Endothelial cell of umbilical vein (primary cell): ENCODE measurements around the gene KMT5B. TPM values are rescaled to one million over a fixed set of nuclear protein-coding genes. Genes with fewer than 3 reads are reported as not detected.

ENCODE experiments used
- BruUV-seq: library from RNA; stranded (reverse); fragments of 400-500 nt; replicated peaks from 2 replicates; lab custom pipeline; 2021; lab: Mats Ljungman, UMichigan
- CTCF ChIA-PET: fragments of 300-600, 350-600 bp; sonication (Branson Sonifier 250); formaldehyde crosslinking; loops from one replicate; lab custom pipeline; 2021; ENCODE audit warnings: antibody characterized with exemption, inconsistent platforms; lab: Charles Lee
- POLR2A ChIA-PET: fragments of 300-600, 350-600 bp; sonication (Branson Sonifier 250); formaldehyde crosslinking; loops from one replicate; lab custom pipeline; 2021; ENCODE audit warnings: antibody characterized with exemption, inconsistent platforms; lab: Charles Lee
- DNase-seq: peaks from one replicate; pipeline ENCODE4 v3.0.0-alpha.2; 2011; ENCODE audit warnings: low read depth, low spot score
- FAIRE-seq: peaks from 2 replicates; lab custom pipeline; 2011; peaks lifted over from hg19 to GRCh38; lab: Jason Lieb, UNC
- H2AFZ ChIP-seq: 2 replicates; pipeline ENCODE4 v1.6.0; 2012; ENCODE audit warnings: low read depth, low read length, control low read depth, inconsistent platforms
- H3K27ac ChIP-seq: 2 replicates; pipeline ENCODE4 v1.5.1; 2011; ENCODE audit warnings: low read depth, mild to moderate bottlenecking, control low read depth, low read length, moderate library complexity; ENCODE audit not compliant: insufficient read depth
- H3K27me3 ChIP-seq, 2 experiments: 2 replicates each; pipeline versions ENCODE4 v1.6.0 to v1.6.1; 2011; ENCODE audit warnings: low read length in 2 of 2, mixed read lengths in 1 of 2; ENCODE audit not compliant: control insufficient read depth in 2 of 2, insufficient read depth in 2 of 2
- H3K36me3 ChIP-seq, 2 experiments: 2 replicates in 1 of 2; 3 replicates in 1 of 2; pipeline ENCODE4 v1.5.1; 2011; ENCODE audit warnings: low read length in 2 of 2, mild to moderate bottlenecking in 1 of 2, moderate library complexity in 1 of 2; ENCODE audit not compliant: control insufficient read depth in 2 of 2, insufficient read depth in 2 of 2; ENCODE audit errors: extremely low read depth in 1 of 2
- H3K4me1 ChIP-seq: 3 replicates; pipeline ENCODE4 v1.5.1; 2011; ENCODE audit warnings: mild to moderate bottlenecking, low read length; ENCODE audit not compliant: control insufficient read depth, insufficient read depth; ENCODE audit errors: extremely low read depth
- H3K4me2 ChIP-seq: 2 replicates; pipeline ENCODE4 v1.6.1; 2011; ENCODE audit warnings: low read length, control low read depth, mixed read lengths; ENCODE audit not compliant: insufficient read depth
- H3K4me3 ChIP-seq, 3 experiments: fragments of 200-600 bp in 1 of 3; sonication (generic), shearing (Covaris generic) in 1 of 3; replicated peaks in 1 of 3; 2 replicates each; pipeline ENCODE4 v1.5.1; 2011 to 2016; ENCODE audit warnings: control low read depth in 3 of 3, low read length in 3 of 3, mild to moderate bottlenecking in 2 of 3, inconsistent platforms in 1 of 3, low read depth in 1 of 3, moderate library complexity in 1 of 3; ENCODE audit not compliant: insufficient read depth in 1 of 3
- H3K79me2 ChIP-seq: 2 replicates; pipeline ENCODE4 v1.6.0; 2012; ENCODE audit warnings: low read length, inconsistent platforms; ENCODE audit not compliant: control insufficient read depth, insufficient read depth
- H3K9ac ChIP-seq: replicated peaks from 2 replicates; pipeline ENCODE3; 2011; ENCODE audit warnings: low read length, control low read depth; ENCODE audit not compliant: insufficient read depth; ENCODE audit errors: extremely low read depth
- H3K9me1 ChIP-seq: replicated peaks from 3 replicates; pipeline ENCODE4 v1.6.0; 2011; ENCODE audit warnings: mild to moderate bottlenecking, low read length; ENCODE audit not compliant: control insufficient read depth, insufficient read depth; ENCODE audit errors: extremely low read depth
- H3K9me3 ChIP-seq: replicated peaks from 2 replicates; pipeline ENCODE4 v1.5.1; 2012; ENCODE audit warnings: low read length, inconsistent platforms; ENCODE audit not compliant: control insufficient read depth, insufficient read depth
- H4K20me1 ChIP-seq: replicated peaks from 2 replicates; pipeline ENCODE3; 2011; ENCODE audit warnings: mild to moderate bottlenecking, low read length; ENCODE audit not compliant: control insufficient read depth, insufficient read depth; ENCODE audit errors: extremely low read depth
- EZH2 ChIP-seq: IDR thresholded peaks from 2 replicates; pipeline ENCODE4 v1.6.1; 2012; ENCODE audit warnings: borderline replicate concordance, low read depth, mild to moderate bottlenecking, moderate library complexity, low read length, inconsistent platforms; ENCODE audit not compliant: severe bottlenecking
- FOS ChIP-seq: IDR thresholded peaks from 2 replicates; pipeline ENCODE4 v1.6.1; 2011; ENCODE audit warnings: mild to moderate bottlenecking, low read length, moderate library complexity, borderline replicate concordance; ENCODE audit not compliant: insufficient read depth
- GATA2 ChIP-seq: IDR thresholded peaks from 2 replicates; pipeline ENCODE4 v1.7.0; 2011; ENCODE audit warnings: low read depth, mild to moderate bottlenecking, moderate library complexity, mixed read lengths, low read length; ENCODE audit not compliant: insufficient read length, insufficient read depth
- JUN ChIP-seq: IDR thresholded peaks from 2 replicates; pipeline ENCODE4 v1.6.1; 2011; ENCODE audit warnings: borderline replicate concordance, low read depth; ENCODE audit not compliant: insufficient read length, insufficient read depth
- MYC ChIP-seq: IDR thresholded peaks from one replicate; pipeline ENCODE4 v1.6.1; 2011; ENCODE audit warnings: mild to moderate bottlenecking, low read depth, low read length
- POLR2A ChIP-seq: IDR thresholded peaks from 2 replicates; pipeline ENCODE4 v1.6.1; 2012; ENCODE audit warnings: low read depth, mild to moderate bottlenecking, control low read depth, low read length
- POLR2AphosphoS5 ChIP-seq: IDR thresholded peaks from 2 replicates; pipeline ENCODE4 v1.6.1; 2012; ENCODE audit warnings: low read depth, mild to moderate bottlenecking, control low read depth, low read length, moderate library complexity; ENCODE audit not compliant: insufficient read depth
- dilution Hi-C: fragments of 300-500 bp; cut with MboI; formaldehyde crosslinking; loops from one replicate; pipeline ENCODE4 v1.15.0; 2019; ENCODE audit warnings: low sequenced_read_pairs; ENCODE audit not compliant: extremely low pct_ligation_motif_present
- intact Hi-C: fragments of 100-400 bp; cut with micrococcal nuclease; formaldehyde crosslinking; loops from one replicate; pipeline ENCODE4 v1.10.0; 2022
- polyA plus RNA-seq, 4 experiments: library from polyadenylated mRNA; depleted of rRNA in 3 of 4; stranded (reverse) in 3 of 4; unstranded in 1 of 4; fragments of >200 nt; gene quantifications; 2 replicates each; pipeline versions ENCODE4 v1.2.1 to v1.2.3, GENCODE V29; 2011 to 2012; ENCODE audit warnings: missing spikeins in 1 of 4
- total RNA-seq: library from RNA; stranded (reverse); gene quantifications from 2 replicates; pipeline ENCODE4 v1.2.3, GENCODE V29; 2021
- TF ChIP-seq, protein P1 (sequence below): IDR thresholded peaks from 2 replicates; pipeline ENCODE4 v1.6.1; 2011; ENCODE audit not compliant: insufficient read depth, insufficient read length
- TF ChIP-seq, protein P2 (sequence below), 2 donors: IDR thresholded peaks; 1 replicate in 1 of 2; 2 replicates in 1 of 2; pipeline ENCODE4 v1.5.1; 2011; ENCODE audit warnings: low read length in 2 of 2, mild to moderate bottlenecking in 2 of 2, moderate library complexity in 2 of 2, control low read depth in 1 of 2, inconsistent platforms in 1 of 2, low read depth in 1 of 2; ENCODE audit not compliant: insufficient read depth in 1 of 2; ENCODE audit errors: extremely low read depth in 1 of 2

KMT5B gene
- total and polyA plus RNA-seq, 2 donors (not counting 3 experiments of a cell fraction or from before 2014, with no cell fraction given) = 10.1 to 36.3 TPM

DNA sequence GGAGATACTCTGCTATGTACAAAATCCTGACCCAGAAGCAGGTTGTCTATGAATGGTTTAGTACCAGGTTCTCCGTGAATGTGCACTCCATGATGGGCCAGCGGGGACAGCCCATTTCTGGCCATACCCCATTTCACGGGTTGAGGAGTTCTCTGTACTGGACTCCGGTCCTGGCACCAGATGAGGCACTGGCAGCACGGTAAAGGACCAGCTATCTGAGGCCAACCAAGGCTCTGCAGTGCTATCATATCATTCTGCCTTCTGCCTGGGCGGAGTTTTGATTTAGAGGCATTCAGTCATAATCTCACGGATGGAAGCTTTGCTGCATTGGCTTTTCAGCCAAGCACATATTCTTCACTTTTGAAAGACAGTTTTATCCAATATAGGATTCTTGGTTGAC, 18.5 kb upstream of the KMT5B start:
- no peak overlapping the region for H3K9ac ChIP-seq
- no peak overlapping the region for H3K4me2 ChIP-seq
- POLR2A ChIA-PET = no interaction called here
- no peaks in the 10 kb centered on the region for H3K36me3 ChIP-seq
- DNase-seq (no peak), FAIRE-seq (no peak)
- H3K79me2 ChIP-seq = no peaks in the 10 kb centered on the region
- H4K20me1 ChIP-seq = no peaks in the 10 kb centered on the region
- no peak overlapping the region for H2AFZ ChIP-seq
- intact Hi-C loops = no loop called here
- H3K9me1 ChIP-seq = no peaks in the 10 kb centered on the region
- H3K9me3 ChIP-seq = no peaks in the 10 kb centered on the region
- H3K4me3 ChIP-seq = no peak overlapping the region
- dilution Hi-C loops = no loop called here
- BruUV-seq = no TSS peak
- H3K4me1 ChIP-seq = no peaks in the 10 kb centered on the region
- TF ChIP-seq FOS (no peak), MYC (no peak), POLR2AphosphoS5 (no peak), JUN (no peak), EZH2 (no peak), POLR2A (no peak), GATA2 (no peak)
- TF ChIP-seq, protein P1, sequence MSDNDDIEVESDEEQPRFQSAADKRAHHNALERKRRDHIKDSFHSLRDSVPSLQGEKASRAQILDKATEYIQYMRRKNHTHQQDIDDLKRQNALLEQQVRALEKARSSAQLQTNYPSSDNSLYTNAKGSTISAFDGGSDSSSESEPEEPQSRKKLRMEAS = no peak
- TF ChIP-seq, protein P2, sequence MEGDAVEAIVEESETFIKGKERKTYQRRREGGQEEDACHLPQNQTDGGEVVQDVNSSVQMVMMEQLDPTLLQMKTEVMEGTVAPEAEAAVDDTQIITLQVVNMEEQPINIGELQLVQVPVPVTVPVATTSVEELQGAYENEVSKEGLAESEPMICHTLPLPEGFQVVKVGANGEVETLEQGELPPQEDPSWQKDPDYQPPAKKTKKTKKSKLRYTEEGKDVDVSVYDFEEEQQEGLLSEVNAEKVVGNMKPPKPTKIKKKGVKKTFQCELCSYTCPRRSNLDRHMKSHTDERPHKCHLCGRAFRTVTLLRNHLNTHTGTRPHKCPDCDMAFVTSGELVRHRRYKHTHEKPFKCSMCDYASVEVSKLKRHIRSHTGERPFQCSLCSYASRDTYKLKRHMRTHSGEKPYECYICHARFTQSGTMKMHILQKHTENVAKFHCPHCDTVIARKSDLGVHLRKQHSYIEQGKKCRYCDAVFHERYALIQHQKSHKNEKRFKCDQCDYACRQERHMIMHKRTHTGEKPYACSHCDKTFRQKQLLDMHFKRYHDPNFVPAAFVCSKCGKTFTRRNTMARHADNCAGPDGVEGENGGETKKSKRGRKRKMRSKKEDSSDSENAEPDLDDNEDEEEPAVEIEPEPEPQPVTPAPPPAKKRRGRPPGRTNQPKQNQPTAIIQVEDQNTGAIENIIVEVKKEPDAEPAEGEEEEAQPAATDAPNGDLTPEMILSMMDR (IDR thresholded peaks at IDR 0.05; ENCODE audit: extremely low read depth in 1 of 2, insufficient read depth in 1 of 2, low read depth in 1 of 2, low read length in 2 of 2) = no peak
- H3K27ac ChIP-seq = no peak overlapping the region
- H3K27me3 ChIP-seq = peaks cover 7 to 8% of the 10 kb centered on the region in 2 experiments
- CTCF ChIA-PET = interaction anchor here (0.9 kb wide), 1 partner anchor 22 kb away, joined by 3 read pairs; no protein-coding TSS in a partner anchor
